GM10266 (cell line): ENCODE measurements around the gene NPHS1.
"Not testable (repeated sequence)": the region's sequence is repeated elsewhere in the genome, so short reads cannot be mapped to it uniquely, and the experiment has no call there.

Experiments used
- DNase-seq: peaks from one replicate; pipeline ENCODE4 v3.0.0; 2012; ENCODE audit errors: extremely low spot score
- TF ChIP-seq, protein P1 (sequence below): IDR thresholded peaks from 2 replicates; pipeline ENCODE4 v1.5.1; 2012; ENCODE audit warnings: mild to moderate bottlenecking, low read depth; ENCODE audit not compliant: control insufficient read depth, insufficient read depth; ENCODE audit errors: missing control alignments

The NPHS1 gene

DNA sequence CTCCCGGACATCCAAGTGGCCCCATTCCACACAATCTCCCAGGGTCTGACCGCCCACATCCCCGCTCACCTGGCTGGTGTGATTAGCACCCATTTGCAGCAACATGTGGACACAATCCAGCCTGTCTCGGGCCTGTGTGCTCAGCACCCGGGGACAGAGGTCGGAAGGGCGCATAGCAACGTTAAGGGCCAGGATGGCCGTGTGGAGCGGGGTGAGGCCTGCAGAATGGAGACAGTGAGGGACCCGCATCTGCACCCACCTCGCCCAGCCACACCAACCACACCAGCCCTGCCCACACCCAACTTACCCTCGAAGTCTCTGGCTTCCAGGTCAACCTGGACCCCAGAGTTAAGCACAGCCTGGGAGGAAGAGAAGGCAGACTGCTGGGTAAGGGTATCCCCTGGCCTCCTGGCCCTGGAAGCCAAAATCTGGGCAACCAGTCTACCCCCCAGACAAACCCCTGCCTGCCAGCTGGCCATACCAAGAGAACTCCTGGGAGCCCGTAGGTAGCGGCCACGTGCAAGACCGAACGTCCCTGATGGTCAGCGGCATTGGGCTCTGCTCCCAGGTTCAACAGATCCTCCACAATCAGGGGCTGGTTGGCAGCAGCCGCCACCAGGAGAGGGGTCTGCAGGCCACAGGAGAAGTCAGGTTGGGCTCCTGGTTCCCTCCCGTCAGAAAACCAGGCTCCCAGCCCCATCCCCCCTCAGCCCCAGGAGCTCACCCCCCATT is 43.8 kb upstream of the NPHS1 start:
- DNase-seq = no peak
- TF ChIP-seq, protein P1, sequence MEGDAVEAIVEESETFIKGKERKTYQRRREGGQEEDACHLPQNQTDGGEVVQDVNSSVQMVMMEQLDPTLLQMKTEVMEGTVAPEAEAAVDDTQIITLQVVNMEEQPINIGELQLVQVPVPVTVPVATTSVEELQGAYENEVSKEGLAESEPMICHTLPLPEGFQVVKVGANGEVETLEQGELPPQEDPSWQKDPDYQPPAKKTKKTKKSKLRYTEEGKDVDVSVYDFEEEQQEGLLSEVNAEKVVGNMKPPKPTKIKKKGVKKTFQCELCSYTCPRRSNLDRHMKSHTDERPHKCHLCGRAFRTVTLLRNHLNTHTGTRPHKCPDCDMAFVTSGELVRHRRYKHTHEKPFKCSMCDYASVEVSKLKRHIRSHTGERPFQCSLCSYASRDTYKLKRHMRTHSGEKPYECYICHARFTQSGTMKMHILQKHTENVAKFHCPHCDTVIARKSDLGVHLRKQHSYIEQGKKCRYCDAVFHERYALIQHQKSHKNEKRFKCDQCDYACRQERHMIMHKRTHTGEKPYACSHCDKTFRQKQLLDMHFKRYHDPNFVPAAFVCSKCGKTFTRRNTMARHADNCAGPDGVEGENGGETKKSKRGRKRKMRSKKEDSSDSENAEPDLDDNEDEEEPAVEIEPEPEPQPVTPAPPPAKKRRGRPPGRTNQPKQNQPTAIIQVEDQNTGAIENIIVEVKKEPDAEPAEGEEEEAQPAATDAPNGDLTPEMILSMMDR = no peak

DNA sequence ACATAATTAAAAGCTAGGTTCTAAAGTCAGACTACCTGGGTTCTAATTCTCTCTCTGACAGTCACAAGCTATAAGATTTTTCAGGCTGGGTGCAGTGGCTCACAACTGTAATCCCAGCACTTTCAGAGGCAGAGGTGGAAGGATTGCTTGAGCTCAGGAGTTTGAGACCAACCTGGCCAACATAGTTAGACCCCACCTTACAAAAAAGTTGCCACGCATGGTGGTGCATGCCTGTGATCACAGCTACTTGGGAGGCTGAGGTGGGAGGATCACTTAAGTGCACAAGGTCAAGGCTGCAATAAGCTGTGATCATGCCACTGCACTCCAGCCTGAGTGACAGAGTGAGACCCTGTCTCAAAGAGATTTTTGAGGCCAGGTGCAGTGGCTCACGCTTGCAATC is 42.0 kb upstream of the NPHS1 start:
- TF ChIP-seq, protein P1 = no peak
- no peak for DNase-seq

DNA sequence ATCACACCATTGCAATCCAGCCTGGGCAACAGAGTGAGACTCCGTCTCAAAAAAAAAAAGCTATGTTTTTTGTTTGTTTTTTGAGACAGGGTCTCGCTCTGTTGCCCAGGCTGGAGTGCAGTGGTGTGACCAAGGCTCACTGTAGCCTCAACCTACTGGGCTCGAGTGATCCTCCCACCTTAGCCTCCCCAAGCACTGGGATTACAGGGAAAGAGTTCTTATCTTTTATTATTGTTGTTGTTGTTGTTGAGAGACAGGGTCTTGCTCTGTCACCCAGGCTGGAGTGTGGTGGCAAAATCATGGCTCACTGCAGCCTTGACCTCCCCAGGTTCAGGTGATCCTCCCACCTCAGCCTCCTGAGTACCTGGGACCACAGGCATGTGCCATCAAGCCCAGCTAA is 39.5 kb upstream of the NPHS1 start:
- DNase-seq = not testable (repeated sequence)

DNA sequence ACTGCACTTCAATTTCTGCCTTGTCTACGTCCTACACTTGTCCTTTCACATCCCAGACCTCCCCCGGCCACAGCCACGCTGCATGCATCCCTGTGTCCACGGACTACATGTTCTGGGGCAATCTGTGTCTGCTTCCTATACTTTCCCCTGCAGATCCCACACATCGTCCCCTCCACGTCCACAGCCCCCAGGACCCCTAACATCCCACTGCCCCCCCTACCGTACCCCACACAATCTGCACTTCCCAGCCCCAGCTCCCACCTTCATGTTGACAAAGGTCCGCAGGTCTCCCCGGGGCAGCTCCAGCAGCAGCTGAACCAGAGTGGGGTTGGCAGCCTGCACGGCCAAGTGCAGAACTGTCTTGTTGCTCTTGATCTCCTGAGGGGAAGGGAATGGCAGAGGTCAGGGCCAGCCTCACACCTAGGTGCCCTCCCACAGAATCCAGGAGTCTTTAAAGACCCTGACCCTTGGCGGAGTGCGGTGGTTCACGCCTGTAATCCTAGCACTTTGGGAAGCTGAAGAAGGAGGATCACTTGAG is 37.9 kb upstream of the NPHS1 start:
- DNase-seq = no peak
- TF ChIP-seq, protein P1 = no peak

DNA sequence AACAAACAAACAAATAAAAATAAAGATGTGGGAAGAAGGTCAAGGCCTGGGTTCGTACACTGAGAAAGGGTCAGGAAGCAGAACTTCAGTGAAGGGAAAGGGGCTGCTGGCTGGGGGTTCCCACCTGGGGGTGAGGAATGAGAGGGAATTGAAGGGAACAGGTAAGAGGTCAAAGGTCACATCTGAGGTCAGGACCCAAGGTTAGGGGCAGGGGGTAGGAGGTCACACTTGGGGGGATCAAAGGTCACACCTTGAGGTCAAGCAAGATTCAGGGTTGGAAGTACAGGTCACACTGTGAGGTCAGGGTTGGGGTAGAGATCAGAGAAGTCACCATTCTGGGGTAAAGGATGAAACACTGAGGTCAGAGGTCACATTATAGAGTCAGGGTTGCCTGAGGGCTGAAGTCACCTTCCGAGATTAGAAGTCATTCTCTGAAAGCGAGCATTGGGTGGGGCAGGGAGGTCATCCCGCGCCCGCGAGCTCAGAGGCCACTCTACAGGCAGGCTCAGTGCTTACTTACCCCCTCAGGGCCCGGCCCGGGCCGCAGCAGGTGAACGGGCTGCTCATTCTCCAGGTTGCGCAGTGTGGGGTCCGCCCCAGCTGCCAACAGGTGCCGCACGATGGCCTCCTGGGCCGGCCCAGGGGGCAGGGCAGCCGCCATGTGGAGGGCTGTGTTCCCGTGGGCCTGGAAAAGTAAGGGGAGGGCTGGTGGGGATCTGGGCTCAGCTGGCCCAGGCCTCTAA is 37.2 kb upstream of the NPHS1 start:
- TF ChIP-seq, protein P1 = no peak
- DNase-seq = no peak

DNA sequence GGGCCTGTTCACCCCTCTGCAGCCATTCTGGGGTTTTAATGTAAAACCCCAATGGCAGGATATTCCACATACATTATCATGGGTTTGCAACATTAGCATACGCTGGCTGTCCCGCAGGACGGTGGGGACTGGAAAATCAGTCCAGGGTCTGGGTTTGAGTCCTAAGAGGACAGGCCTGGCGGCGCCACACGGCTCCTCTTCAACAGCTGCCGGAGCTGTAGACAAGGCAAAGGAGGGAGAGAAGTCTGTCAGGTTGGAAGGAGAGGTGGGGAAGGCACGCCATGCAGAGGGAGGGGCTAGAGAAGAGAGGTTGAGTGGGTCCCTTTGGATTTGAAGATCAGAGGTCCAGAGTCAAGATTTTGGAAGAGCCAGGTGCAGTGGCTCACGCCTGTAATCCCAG is 36.1 kb upstream of the NPHS1 start:
- DNase-seq = no peak
- TF ChIP-seq, protein P1 = no peak

DNA sequence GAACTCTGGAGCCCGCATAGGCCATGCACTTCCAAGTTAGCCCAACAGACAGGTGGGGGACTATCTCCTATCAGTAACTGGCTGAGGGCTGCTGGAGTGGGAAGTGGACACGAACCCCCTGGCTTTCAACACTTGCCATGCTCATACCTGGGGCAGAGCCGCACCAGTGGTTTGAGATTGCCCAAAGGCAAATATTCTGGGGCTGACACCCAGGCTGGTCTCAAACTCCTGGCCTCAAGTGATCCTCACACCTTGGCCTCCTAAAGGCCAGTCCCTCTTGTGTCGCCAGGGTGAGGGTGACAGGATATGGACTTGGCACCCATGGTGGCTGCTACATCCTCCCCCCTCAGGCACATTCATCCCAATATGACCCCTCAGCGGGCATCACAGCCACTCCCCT is 34.9 kb upstream of the NPHS1 start:
- TF ChIP-seq, protein P1 = no peak
- DNase-seq = no peak
